LHCN-M2 (cell line): ENCODE results near the gene LIME1. TPM values are rescaled to one million over a fixed set of nuclear protein-coding genes. Genes with fewer than 3 reads are reported as not detected.

Source experiments
- DNase-seq: peaks from one replicate; pipeline ENCODE4 v3.0.0-alpha.2; 2012; ENCODE audit warnings: low read depth
- polyA plus RNA-seq: library from polyadenylated mRNA; unstranded; fragments of >200 nt; gene quantifications from one replicate; pipeline ENCODE4 v1.2.1, GENCODE V29; 2012; ENCODE audit warnings: missing spikeins
- total RNA-seq: library from RNA; depleted of rRNA; stranded (reverse); fragments of >200 nt; gene quantifications from 2 replicates; pipeline ENCODE4 v1.2.3, GENCODE V29; 2014; rRNA removed

Gene LIME1, protein sequence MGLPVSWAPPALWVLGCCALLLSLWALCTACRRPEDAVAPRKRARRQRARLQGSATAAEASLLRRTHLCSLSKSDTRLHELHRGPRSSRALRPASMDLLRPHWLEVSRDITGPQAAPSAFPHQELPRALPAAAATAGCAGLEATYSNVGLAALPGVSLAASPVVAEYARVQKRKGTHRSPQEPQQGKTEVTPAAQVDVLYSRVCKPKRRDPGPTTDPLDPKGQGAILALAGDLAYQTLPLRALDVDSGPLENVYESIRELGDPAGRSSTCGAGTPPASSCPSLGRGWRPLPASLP
- 16.2 and 19.1 TPM in 2 replicates for total RNA-seq
- polyA plus RNA-seq: 2.3 TPM

DNA sequence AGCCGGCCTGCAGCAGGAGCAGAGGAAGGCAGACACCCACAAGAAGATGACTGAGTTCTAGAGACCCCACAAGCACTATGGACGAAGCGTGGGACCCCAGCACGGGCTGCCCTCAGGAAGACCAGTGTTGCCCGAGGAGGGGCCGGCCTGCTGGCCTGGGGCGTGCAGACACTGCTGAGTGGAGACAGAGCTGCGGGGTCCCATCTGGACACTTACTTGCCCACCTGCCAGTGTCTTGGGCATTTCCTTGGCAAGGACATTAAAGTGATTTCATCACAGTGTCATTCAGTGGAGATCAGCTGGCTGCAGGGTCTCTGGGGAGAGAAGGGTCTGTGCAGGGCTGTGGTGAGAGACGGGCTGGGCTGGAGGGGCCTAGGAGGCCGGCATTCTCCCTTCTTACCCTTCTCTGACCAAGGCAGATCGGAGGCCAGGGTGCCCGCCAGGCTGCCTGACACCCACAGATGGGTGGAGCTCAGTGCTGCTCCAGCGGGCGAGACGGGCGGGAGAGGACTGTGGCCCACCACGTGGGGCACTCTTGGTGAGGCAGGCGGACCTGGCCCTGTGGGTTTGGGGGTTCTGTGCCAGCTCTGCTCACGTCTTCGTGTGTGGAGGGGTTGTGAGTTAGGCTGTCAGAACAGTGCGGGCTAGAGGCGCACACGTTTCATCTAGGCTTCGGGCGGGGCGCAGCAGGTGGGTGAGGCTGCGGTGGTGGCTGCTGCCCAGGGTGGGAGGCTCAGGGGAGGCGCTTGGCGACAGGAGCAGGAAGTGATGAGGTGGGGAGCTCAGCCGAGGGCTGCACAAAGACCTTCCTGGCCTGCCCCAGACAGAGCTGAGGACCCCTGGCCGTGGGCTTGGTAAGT, at the start of gene LIME1:
Gene LIME1 (plus strand): TSS at position 806 of the 860 bp plus-strand sequence. CDS start 886 bp downstream, outside the sequence.
- no peak for DNase-seq

DNA sequence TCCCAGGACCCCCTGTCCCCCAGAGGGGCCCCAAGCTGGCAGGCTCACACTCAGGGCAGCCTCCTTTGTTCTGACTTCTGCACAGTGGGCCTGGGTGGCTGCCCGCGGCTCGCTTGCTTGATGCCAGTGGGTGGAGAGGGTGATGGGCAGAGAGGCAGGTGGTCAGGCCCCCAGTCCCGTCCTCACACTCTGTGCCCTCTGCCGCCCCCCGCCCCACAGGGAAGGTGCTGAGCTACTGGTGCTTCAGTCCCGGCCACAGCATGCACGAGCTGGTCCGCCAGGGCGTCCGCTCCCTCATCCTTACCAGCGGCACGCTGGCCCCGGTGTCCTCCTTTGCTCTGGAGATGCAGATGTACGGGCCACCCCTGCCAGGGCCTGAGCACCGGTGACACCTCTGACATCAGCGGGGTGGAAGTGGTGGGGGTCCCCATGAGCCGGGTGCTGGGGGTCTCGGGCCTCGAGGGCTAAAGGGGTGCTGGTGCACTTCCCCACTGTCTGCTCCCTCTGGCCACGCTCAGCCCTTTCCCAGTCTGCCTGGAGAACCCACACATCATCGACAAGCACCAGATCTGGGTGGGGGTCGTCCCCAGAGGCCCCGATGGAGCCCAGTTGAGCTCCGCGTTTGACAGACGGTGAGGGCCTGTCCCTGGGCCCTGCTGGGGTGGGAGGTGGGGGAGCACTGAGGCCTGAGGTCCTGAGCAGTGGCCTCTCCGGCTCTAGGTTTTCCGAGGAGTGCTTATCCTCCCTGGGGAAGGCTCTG, 48.9 kb upstream of the LIME1 start:
- DNase-seq: no peak

DNA sequence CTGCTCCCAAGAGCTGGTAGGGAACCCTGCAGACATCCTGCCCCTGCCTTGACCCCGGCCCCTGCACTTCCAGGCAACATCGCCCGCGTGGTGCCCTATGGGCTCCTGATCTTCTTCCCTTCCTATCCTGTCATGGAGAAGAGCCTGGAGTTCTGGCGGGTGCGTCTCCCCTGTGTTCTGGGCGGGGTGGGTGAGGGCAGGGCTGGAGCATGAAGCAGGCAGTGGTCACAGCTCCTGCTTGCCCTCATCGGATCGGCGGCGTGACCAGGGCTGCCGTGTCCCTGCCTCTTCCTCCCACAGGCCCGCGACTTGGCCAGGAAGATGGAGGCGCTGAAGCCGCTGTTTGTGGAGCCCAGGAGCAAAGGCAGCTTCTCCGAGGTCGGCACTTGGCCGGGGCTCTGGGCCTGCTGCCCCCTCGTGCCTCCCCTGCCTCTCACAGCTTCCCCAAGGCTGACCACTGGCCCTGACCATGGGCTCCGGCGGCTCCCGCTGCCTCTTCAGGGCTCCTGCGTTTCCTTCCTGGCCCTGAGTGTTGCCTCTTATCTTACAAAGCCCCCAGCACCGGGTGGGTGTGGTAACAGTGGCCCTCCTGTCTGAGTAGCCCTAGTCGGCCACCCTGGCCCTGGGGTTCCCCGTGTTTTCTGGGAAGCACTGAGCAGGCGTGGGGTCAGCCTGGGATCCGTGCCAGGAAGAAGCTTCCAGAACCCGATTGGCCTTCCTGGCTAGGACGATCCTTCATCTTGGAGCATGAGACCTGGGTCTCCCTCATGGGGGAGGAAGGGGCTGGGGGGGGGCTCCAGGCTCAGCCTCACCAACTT, 48.0 kb upstream of the LIME1 start:
- DNase-seq: no peak

DNA sequence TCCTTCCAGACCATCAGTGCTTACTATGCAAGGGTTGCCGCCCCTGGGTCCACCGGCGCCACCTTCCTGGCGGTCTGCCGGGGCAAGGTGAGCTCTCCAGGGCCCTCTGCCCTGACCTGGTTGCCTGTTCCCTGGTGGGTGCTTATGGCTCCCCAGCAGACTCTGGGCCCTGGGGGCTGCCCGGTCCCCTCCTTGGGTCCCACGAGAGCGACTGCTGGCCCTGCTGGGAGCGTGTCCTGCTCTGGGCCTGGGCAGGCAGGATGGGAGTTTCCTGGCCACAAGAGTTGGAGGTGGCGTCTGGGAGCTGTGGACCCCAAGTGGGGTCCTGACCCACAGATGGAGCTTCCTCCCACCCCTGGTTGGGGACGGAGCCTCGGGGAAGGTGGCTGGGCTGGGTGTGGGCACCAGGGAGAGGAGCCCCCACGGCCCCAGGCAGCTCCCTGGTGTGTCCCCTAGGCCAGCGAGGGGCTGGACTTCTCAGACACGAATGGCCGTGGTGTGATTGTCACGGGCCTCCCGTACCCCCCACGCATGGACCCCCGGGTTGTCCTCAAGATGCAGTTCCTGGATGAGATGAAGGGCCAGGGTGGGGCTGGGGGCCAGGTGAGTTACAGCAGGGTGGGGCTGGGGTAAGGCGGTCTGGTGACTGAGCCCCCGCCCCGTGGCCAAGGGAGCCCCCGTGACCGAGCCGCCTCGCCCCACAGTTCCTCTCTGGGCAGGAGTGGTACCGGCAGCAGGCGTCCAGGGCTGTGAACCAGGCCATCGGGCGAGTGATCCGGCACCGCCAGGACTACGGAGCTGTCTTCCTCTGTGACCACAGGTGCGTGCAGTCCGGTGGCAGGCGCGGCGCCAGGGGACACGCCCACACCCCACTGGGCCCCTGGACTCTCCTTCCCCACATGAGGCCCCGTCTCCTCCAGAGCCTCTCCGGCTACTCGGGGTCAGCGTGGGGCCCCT, 47.1 kb upstream of the LIME1 start:
- DNase-seq: no peak

DNA sequence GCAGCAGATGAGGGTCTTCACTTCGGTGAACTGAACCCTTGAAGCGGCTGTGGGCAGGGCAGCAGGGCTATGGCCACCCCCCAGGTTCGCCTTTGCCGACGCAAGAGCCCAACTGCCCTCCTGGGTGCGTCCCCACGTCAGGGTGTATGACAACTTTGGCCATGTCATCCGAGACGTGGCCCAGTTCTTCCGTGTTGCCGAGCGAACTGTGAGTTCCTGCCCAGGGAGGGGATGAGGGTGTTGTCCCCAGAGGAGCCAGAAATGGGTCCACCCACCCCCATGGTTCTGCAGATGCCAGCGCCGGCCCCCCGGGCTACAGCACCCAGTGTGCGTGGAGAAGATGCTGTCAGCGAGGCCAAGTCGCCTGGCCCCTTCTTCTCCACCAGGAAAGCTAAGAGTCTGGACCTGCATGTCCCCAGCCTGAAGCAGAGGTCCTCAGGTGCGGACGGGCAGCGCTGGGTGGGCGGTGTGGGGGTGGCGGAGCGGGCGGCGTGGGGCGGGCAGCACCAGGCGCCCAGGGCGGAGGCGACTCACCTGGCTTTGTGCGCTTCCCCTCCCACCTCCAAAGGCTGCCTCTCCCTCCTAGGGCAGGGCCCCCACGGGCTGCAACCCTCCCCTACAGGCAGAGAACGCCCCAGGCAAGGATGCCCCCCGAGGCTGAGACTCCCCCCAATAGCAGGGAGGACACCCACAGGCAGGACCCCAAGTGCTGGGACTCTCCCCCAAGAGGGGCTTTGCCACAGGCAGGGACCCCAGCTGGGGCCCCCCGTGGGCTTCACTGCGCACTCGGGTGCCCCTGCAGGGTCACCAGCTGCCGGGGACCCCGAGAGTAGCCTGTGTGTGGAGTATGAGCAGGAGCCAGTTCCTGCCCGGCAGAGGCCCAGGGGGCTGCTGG, 46.2 kb upstream of the LIME1 start:
- DNase-seq: no peak

DNA sequence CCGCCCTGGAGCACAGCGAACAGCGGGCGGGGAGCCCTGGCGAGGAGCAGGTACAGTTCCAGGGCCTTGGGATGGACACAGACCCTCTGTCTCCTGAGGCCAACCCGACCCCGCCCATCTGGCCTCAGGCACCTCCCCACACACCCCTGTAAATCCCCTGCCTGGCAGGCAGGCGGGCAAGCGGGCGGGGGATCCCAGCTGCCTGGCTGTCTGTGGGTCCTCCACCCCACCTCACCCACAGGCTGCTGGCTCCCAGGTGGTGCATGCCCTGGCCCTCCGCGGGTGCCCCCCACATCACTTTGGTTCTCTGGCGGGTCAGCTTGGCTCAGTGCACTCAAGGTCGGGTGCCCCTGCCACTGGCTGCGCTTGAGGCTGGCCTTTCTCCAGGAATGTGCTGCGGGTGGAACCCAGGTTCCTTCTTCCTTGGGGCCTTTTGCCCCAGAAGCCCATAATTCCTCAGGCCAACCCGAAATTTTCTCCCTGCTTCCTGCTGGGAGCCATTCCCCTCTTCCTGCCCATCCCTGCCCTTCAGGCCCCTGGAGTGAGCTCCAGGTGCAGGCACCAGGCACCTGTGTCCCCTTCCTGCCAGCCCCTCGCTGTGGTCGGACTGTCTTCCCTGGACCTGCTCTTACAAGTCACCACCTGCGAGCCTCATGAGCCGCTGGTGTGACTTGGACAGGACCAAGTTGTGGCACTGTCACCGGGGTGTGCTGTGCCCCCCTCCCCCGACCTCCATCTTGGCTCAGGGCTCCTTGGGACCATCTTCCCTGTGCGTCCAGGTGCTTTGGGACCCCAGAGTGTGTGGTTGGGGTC, 45.4 kb upstream of the LIME1 start:
- no peak for DNase-seq

DNA sequence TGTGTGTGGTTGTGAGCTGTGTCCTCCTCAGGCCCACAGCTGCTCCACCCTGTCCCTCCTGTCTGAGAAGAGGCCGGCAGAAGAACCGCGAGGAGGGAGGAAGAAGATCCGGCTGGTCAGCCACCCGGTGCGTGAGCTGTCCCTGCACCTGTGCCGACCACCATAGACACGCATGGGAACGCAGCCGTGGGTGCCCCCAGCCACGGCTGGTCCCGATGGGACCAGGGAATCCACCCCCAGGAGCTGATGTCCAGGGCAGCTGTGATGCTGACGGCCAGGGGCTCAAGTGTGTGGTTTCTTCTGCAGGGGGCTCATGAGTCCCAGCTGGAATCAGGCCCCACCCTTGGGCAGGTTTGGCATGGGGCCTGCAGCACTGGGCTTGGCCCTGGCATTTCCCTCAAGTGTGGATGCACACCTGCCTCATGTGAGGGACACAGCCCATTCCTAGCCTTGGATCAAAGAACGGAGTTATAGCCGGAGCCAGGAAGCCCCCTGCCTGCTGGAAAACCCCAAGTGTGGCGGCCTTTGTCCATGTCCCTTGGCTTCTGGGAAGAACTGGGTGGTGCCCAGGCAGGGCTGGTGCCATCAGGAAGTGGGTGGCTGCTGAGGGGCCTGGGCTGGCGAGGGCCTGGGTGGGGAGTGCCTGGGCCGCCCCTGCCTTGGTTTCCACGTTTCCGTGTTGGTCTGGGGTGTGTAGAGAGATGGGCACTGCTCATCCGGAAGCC, 44.6 kb upstream of the LIME1 start:
- no peak for DNase-seq

DNA sequence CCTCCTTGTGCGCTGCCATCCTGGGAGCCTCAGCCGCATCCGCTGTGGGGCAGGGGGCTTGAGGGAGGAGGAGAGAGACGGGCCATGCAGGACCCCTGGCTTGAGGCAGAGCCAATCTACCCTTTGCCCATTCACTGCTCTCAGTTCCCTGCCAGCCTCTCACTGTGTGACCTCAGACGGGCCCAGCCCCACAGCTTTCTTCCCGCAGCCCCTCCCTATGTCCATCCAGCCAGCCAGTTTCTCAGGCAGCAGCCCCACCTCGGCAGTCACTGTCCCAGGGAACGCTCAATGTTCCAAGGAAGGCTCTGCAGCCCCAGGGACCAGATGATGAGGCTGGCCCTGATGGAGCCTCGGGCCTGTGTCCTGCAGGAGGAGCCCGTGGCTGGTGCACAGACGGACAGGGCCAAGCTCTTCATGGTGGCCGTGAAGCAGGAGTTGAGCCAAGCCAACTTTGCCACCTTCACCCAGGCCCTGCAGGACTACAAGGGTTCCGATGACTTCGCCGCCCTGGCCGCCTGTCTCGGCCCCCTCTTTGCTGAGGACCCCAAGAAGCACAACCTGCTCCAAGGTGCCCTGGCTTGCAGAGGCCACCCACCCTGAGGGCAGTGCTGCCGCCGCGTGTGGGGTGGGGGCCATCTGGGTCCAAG, 43.9 kb upstream of the LIME1 start:
- DNase-seq: peak; percentile 37

DNA sequence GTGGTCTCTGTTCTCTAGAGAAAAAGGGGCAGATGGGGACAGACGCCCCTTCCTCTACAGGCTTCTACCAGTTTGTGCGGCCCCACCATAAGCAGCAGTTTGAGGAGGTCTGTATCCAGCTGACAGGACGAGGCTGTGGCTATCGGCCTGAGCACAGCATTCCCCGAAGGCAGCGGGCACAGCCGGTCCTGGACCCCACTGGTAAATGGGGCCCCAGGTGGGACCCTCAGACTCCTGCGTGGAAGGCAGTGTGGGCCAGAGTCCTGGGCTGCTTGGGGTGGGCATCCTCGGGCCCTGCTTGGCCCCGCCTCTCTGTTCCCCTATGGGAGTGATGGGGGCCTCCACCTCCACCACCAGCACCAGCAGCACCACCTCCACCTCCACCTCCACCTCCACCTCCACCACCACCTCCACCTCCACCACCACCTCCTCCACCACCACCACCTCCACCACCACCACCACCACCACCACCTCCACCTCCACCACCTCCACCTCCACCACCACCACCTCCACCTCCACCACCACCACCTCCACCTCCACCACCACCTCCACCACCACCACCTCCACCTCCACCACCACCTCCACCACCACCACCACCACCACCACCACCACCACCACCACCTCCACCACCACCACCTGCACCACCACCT, 43.3 kb upstream of the LIME1 start:
- no peak for DNase-seq

DNA sequence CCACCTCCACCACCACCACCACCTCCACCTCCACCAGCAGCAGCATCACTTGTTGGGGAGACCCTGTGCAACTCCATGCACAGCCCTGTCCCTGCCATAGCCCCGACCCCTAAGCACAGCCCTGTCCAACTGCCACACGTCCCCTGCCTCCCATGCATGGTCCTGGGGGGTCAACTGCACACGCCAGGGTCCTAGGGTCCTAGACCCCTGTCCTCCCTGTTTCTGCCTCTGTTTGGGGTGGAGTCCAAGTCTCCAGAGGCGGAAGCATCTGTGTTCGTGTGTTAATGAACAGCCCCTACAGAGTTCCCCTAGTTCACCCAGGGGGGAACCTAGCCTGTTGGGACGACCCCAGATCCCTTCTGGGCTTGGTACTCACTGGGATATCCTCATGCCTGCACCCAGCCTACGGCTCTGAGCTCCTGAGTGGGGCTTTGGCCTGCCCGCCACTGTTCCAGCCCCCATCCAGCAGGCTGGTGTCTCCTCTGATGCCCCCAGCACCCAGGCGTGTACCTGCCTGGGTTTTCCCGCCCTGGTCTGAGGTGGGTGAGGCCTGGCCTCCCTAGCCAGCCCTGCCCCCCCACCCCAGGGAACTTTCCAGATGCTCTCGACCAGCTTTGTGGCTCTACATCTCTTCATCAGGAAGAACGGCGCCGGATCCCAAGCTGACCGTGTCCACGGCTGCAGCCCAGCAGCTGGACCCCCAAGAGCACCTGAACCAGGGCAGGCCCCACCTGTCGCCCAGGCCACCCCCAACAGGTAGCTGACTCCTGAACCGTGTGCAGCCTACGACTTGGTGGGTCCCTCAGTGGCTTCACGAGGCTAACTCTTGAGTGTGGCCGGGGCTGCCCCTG, 42.5 kb upstream of the LIME1 start:
- DNase-seq: no peak

DNA sequence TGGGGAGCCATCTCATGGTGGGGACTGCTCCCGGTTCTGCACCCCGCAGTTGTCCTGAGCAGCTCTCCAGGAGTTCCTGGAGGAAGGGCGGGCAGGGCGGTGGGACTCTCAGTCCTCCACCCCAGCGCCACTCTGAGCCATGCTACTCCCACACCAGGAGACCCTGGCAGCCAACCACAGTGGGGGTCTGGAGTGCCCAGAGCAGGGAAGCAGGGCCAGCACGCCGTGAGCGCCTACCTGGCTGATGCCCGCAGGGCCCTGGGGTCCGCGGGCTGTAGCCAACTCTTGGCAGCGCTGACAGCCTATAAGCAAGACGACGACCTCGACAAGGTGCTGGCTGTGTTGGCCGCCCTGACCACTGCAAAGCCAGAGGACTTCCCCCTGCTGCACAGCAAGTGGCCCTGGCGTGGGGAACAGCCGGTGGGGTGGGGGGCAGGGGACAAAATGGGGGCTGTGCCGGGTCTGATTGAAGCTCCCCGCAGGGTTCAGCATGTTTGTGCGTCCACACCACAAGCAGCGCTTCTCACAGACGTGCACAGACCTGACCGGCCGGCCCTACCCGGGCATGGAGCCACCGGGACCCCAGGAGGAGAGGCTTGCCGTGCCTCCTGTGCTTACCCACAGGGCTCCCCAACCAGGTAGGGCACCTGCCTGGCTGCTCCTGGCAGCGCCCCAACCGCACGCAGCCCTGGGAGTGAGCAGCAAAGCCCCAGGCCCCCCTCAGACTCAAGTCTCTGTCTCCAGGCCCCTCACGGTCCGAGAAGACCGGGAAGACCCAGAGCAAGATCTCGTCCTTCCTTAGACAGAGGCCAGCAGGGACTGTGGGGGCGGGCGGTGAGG, 41.7 kb upstream of the LIME1 start:
- DNase-seq: no peak

DNA sequence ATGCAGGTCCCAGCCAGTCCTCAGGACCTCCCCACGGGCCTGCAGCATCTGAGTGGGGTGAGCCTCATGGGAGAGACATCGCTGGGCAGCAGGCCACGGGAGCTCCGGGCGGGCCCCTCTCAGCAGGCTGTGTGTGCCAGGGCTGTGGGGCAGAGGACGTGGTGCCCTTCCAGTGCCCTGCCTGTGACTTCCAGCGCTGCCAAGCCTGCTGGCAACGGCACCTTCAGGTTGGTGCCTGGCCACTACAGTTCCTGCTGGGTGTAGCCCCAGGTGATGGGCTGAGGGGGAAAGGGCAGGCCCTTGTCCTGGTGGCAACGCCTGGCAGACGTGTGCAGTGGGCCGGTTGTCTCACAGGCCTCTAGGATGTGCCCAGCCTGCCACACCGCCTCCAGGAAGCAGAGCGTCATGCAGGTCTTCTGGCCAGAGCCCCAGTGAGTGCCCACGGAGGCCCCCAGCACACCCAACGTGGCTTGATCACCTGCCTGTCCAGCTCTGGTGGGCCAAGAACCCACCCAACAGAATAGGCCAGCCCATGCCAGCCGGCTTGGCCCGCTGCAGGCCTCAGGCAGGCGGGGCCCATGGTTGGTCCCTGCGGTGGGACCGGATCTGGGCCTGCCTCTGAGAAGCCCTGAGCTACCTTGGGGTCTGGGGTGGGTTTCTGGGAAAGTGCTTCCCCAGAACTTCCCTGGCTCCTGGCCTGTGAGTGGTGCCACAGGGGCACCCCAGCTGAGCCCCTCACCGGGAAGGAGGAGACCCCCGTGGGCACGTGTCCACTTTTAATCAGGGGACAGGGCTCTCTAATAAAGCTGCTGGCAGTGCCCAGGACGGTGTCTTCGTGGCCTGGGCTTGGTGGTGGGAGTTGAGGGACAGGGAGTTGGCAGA, 40.8 kb upstream of the LIME1 start:
- no peak for DNase-seq

DNA sequence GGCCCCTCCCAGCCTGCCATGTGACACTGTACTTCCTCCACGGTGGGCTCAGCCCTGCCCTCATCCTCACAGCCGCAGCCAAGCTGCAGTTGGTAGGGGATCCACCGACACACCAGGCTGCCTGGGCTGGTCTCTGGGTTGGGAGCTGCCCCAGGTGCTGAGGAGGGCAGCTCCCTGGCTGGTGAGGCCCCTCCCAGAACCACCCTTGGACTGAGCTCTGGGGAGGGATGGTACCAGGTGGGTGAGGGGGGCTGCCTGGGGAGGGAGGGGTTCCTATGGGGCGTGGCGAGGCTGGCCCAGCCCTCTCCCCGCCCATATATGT, 40.2 kb upstream of the LIME1 start:
- no peak for DNase-seq
